ENCODE data around the gene RBKS.
"Not testable (repeated sequence)": the region's sequence is repeated elsewhere in the genome, so short reads cannot be mapped to it uniquely, and the experiment has no call there.

RBKS gene

DNA sequence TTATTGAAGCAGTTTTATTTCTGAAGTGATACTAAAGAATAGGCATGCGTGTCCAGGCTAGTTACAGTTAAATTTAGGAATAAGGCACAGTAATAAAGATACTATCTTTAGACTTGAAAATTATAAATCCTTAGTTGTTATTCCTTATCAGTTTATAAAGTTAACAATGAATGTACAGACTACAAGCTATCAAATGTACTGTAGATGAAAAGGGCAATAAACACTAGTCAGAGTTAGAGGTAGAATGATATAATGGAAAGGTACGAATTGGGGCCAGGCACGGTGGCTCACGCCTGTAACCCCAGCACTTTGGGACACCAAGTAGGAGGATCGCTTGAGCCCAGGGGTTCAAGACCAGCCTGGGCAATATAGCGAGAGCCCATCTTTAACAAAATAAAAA, 3.9 kb downstream of the RBKS start:
- Histone ChIP-seq H3K27me3 (ENCODE audit: insufficient read depth, low read depth, severe bottlenecking) (peaks cover 7% of the 10 kb centered on the region), H3K36me3 (no peaks in the 10 kb centered on the region), H3K4me3 (ENCODE audit: low read depth, low read length) (no peak overlapping the region), H3K9me3 (ENCODE audit: severe bottlenecking) (no peaks in the 10 kb centered on the region), H3K27ac (no peak overlapping the region)
- TF ChIP-seq, protein P1, sequence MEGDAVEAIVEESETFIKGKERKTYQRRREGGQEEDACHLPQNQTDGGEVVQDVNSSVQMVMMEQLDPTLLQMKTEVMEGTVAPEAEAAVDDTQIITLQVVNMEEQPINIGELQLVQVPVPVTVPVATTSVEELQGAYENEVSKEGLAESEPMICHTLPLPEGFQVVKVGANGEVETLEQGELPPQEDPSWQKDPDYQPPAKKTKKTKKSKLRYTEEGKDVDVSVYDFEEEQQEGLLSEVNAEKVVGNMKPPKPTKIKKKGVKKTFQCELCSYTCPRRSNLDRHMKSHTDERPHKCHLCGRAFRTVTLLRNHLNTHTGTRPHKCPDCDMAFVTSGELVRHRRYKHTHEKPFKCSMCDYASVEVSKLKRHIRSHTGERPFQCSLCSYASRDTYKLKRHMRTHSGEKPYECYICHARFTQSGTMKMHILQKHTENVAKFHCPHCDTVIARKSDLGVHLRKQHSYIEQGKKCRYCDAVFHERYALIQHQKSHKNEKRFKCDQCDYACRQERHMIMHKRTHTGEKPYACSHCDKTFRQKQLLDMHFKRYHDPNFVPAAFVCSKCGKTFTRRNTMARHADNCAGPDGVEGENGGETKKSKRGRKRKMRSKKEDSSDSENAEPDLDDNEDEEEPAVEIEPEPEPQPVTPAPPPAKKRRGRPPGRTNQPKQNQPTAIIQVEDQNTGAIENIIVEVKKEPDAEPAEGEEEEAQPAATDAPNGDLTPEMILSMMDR (IDR thresholded peaks at IDR 0.05; ENCODE audit: low read depth, low read length) = no peak
- DNase-seq = no peak

- Histone ChIP-seq H3K4me3 (ENCODE audit: low read depth, low read length) (no peak overlapping the region), H3K27me3 (ENCODE audit: insufficient read depth, low read depth, severe bottlenecking) (peaks cover 7% of the 10 kb centered on the region), H3K27ac (no peak overlapping the region), H3K36me3 (no peaks in the 10 kb centered on the region), H3K9me3 (ENCODE audit: severe bottlenecking) (no peaks in the 10 kb centered on the region)
- no peak for DNase-seq
- TF ChIP-seq, protein P1 (IDR thresholded peaks at IDR 0.05; ENCODE audit: low read depth, low read length) = no peak
These were observed 4.5 kb downstream of the RBKS start for GRCh38 chr2:27885661-27886060.

GRCh38 chr2:27885234-27885633, 5.0 kb downstream of the RBKS start:
- H3K4me3 ChIP-seq (ENCODE audit: low read depth, low read length) = no peak overlapping the region
- TF ChIP-seq, protein P1 (IDR thresholded peaks at IDR 0.05; ENCODE audit: low read depth, low read length) = no peak
- no peak overlapping the region for H3K27ac ChIP-seq
- H3K9me3 ChIP-seq (ENCODE audit: severe bottlenecking) = no peaks in the 10 kb centered on the region
- H3K36me3 ChIP-seq = no peaks in the 10 kb centered on the region
- no peak for DNase-seq
- peaks cover 7% of the 10 kb centered on the region for H3K27me3 ChIP-seq (ENCODE audit: insufficient read depth, low read depth, severe bottlenecking)

DNA sequence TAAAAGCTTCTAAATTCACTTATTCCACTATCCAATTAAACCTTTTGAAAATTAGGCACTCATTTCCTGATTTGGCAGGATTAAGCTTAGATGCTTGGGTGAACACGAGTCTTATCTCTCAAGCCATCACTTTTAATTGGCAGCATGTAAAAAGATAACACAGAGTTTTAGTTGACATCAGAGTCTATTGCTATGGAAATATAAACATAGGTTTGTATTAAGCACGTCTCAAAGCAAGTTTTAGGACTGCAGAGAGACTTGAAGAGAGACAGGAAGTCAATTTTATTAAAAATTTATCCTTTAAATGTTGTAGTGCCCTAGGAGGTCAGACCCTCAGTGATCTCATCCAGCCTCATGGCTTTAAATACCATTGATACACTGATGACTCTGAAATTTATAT, 5.6 kb downstream of the RBKS start:
- no peaks in the 10 kb centered on the region for H3K36me3 ChIP-seq
- H3K27ac ChIP-seq = no peak overlapping the region
- peaks cover 7% of the 10 kb centered on the region for H3K27me3 ChIP-seq (ENCODE audit: insufficient read depth, low read depth, severe bottlenecking)
- peaks cover 3% of the 10 kb centered on the region for H3K9me3 ChIP-seq (ENCODE audit: severe bottlenecking)
- no peak for DNase-seq
- H3K4me3 ChIP-seq (ENCODE audit: low read depth, low read length) = no peak overlapping the region
- TF ChIP-seq, protein P1 (IDR thresholded peaks at IDR 0.05; ENCODE audit: low read depth, low read length) = no peak

DNA sequence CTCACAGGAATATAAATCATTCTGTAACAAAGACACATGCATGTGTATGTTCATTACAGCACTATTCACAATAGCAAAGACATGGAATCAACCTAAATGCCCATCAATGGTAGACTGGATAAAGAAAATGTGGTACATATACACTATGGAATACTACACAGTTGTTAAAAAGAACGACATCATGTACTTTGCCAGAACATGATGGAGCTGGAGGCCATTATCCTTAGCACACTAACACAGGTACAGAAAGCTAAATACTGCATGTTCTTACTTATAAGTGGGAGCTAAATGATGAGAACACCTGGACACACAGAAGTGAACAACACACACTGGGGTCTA, 7.6 kb downstream of the RBKS start:
- DNase-seq; H3K27ac ChIP-seq; H3K9me3 ChIP-seq (ENCODE audit: severe bottlenecking); H3K27me3 ChIP-seq (ENCODE audit: insufficient read depth, low read depth, severe bottlenecking); H3K4me3 ChIP-seq (ENCODE audit: low read depth, low read length); H3K36me3 ChIP-seq: not testable (repeated sequence)

- H3K27me3 ChIP-seq (ENCODE audit: insufficient read depth, low read depth, severe bottlenecking); H3K4me3 ChIP-seq (ENCODE audit: low read depth, low read length); DNase-seq; H3K36me3 ChIP-seq; H3K9me3 ChIP-seq (ENCODE audit: severe bottlenecking); H3K27ac ChIP-seq: not testable (repeated sequence)
These were observed 8.2 kb downstream of the RBKS start for GRCh38 chr2:27881815-27882583.

DNA sequence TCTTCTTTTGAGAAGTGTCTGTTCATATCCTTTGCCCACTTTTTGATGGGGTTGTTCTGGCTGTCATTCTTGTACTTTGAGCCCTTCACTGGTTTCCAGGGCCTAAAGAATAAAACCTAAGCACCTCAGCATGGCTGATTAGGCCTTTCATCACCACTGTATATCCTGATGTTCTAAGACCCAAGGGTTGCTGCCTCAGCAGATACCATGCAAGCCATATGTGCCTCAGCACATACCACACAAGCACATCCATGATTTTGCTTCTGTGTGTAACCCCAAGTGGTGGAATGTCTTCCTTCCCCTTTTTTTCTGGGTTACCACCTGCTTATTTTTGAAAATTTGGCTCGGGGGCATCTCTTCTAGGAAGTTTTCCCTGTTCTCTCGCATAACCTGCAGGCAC, 11.4 kb downstream of the RBKS start:
- Histone ChIP-seq H3K27ac (no peak overlapping the region), H3K27me3 (ENCODE audit: insufficient read depth, low read depth, severe bottlenecking) (peaks cover 3% of the 10 kb centered on the region), H3K9me3 (ENCODE audit: severe bottlenecking) (peaks cover 5% of the 10 kb centered on the region), H3K4me3 (ENCODE audit: low read depth, low read length) (no peak overlapping the region), H3K36me3 (no peaks in the 10 kb centered on the region)
- TF ChIP-seq, protein P1 (IDR thresholded peaks at IDR 0.05; ENCODE audit: low read depth, low read length) = no peak
- no peak for DNase-seq

Measured in WERI-Rb-1 (cell line).